HepG2 (cell line): ENCODE measurements around the gene BABAM2. TPM values are rescaled to one million over a fixed set of nuclear protein-coding genes. Genes with fewer than 3 reads are reported as not detected.
A peak's percentile ranks its signal among the peaks of the same experiment; 100 is the strongest.

ENCODE experiments used
- BHLHE40 ChIP-seq: IDR thresholded peaks from 2 replicates; pipeline ENCODE4 v1.6.1; 2011; ENCODE audit warnings: low read length, improper control_type of control experiment
- ERF ChIP-seq: IDR thresholded peaks from 2 replicates; pipeline ENCODE4 v1.6.1; 2018; ENCODE audit warnings: missing biosample characterization, missing genetic modification reagents
- ETV5 ChIP-seq: IDR thresholded peaks from 2 replicates; pipeline ENCODE4 v1.6.1; 2018; ENCODE audit warnings: missing biosample characterization, missing genetic modification reagents, inconsistent platforms, borderline replicate concordance
- IKZF5 ChIP-seq: IDR thresholded peaks from 2 replicates; pipeline ENCODE4 v1.6.1; 2018; ENCODE audit warnings: missing genetic modification reagents, mild to moderate bottlenecking, missing compliant biosample characterization
- KMT2B ChIP-seq: IDR thresholded peaks from 2 replicates; pipeline ENCODE4 v1.6.1; 2016; ENCODE audit warnings: missing genetic modification reagents, missing compliant biosample characterization
- MIER2 ChIP-seq: IDR thresholded peaks from 2 replicates; pipeline ENCODE4 v1.6.1; 2016; ENCODE audit warnings: missing biosample characterization, missing genetic modification reagents
- NR2F1 ChIP-seq, 2 experiments: fragments of 450-650 bp in 1 of 2; formaldehyde crosslinking in 1 of 2; IDR thresholded peaks; 2 replicates each; pipeline versions ENCODE4 v1.5.0 to v1.6.1; 2016 to 2020; ENCODE audit warnings: mild to moderate bottlenecking in 1 of 2, missing compliant biosample characterization in 1 of 2, missing genetic modification reagents in 1 of 2, moderate library complexity in 1 of 2
- RELA ChIP-seq: sonication (generic); formaldehyde crosslinking; IDR thresholded peaks from 2 replicates; pipeline ENCODE4 v1.4.0; 2020; ENCODE audit warnings: missing genetic modification reagents
- RFXAP ChIP-seq: sonication (generic); formaldehyde crosslinking; IDR thresholded peaks from 2 replicates; pipeline ENCODE4 v1.4.0; 2020; ENCODE audit warnings: missing genetic modification reagents, borderline replicate concordance
- SNAPC2 ChIP-seq: sonication (generic); formaldehyde crosslinking; IDR thresholded peaks from 2 replicates; pipeline ENCODE4 v1.8.1; 2022; ENCODE audit warnings: mild to moderate bottlenecking, missing genetic modification reagents
- TCF7L2 ChIP-seq: IDR thresholded peaks from 2 replicates; pipeline ENCODE4 v1.6.1; 2011; ENCODE audit warnings: mild to moderate bottlenecking, low read depth, low read length, moderate library complexity
- TRIM22 ChIP-seq: fragments of 450-650 bp; IDR thresholded peaks from 2 replicates; pipeline ENCODE4 v1.6.1; 2017
- ZBTB1 ChIP-seq: sonication (generic); formaldehyde crosslinking; IDR thresholded peaks from 2 replicates; pipeline ENCODE4 v1.4.0; 2020; ENCODE audit warnings: missing genetic modification reagents, borderline replicate concordance
- ZMYM2 ChIP-seq: sonication (generic); formaldehyde crosslinking; IDR thresholded peaks from 2 replicates; pipeline ENCODE4 v1.8.0; 2022; ENCODE audit warnings: mild to moderate bottlenecking, missing genetic modification reagents
- ZNF225 ChIP-seq: sonication (generic); formaldehyde crosslinking; IDR thresholded peaks from 2 replicates; pipeline ENCODE4 v1.4.0; 2020; ENCODE audit warnings: mild to moderate bottlenecking, missing genetic modification reagents
- ZNF331 ChIP-seq: sonication (generic); formaldehyde crosslinking; IDR thresholded peaks from 2 replicates; pipeline ENCODE4 v1.4.0; 2020; ENCODE audit warnings: missing genetic modification reagents
- ZNF407 ChIP-seq: sonication (generic); formaldehyde crosslinking; IDR thresholded peaks from one replicate; pipeline ENCODE4 v1.5.1; 2020; ENCODE audit warnings: mild to moderate bottlenecking, missing genetic modification reagents; ENCODE audit errors: not compliant biosample characterization
- ZNF484 ChIP-seq: sonication (generic); formaldehyde crosslinking; IDR thresholded peaks from 2 replicates; pipeline ENCODE4 v1.5.1; 2020; ENCODE audit warnings: mild to moderate bottlenecking, low read depth, missing genetic modification reagents, borderline replicate concordance
- ZNF557 ChIP-seq: sonication (generic); formaldehyde crosslinking; IDR thresholded peaks from 2 replicates; pipeline ENCODE4 v1.4.0; 2020; ENCODE audit warnings: missing genetic modification reagents
- ZSCAN22 ChIP-seq: sonication (generic); formaldehyde crosslinking; IDR thresholded peaks from 2 replicates; pipeline ENCODE4 v1.4.0; 2020; ENCODE audit warnings: mild to moderate bottlenecking, missing genetic modification reagents
- polyA plus RNA-seq, 8 experiments: library from polyadenylated mRNA; depleted of rRNA in 3 of 8; stranded (reverse) in 7 of 8; unstranded in 1 of 8; fragments of >200 nt; fragmentation: Illumina TruSeq in 4 of 8; extraction: Trizol in 4 of 8; gene quantifications; 2 replicates each; pipeline versions ENCODE4 v1.2.1 to v1.2.3, GENCODE V29; 2011 to 2016; ENCODE audit warnings: low read depth in 4 of 8, missing spikeins in 1 of 8, mixed read lengths in 1 of 8; ENCODE audit not compliant: insufficient read depth in 1 of 8
- total RNA-seq, 5 experiments: library from RNA; depleted of rRNA; stranded (reverse); fragments of >200 nt; fragmentation: Illumina TruSeq; extraction: Trizol; gene quantifications; 2 replicates each; pipeline ENCODE4 v1.2.3, GENCODE V29; 2016; ENCODE audit warnings: low read depth in 1 of 5

BABAM2 gene
- total and polyA plus RNA-seq, 2 of the 13 experiments (the other 11 are each of a cell fraction or from before 2014, with no cell fraction given): 24.9 to 28.0 TPM

- TF ChIP-seq ZNF407 (CRISPR knock-in tag) (no peak), ERF (CRISPR knock-in tag) (0 out of 2 replicates have a peak, but pooled peaks have one; percentile 57), TRIM22 (no peak), ZSCAN22 (no peak), BHLHE40 (peak; percentile 71), IKZF5 (CRISPR knock-in tag) (no peak), ZNF225 (CRISPR knock-in tag) (0 out of 2 replicates have a peak, but pooled peaks have one; percentile 19), RELA (CRISPR knock-in tag) (no peak), ZNF557 (CRISPR knock-in tag) (no peak), RFXAP (CRISPR knock-in tag) (0 out of 2 replicates have a peak, but pooled peaks have one; percentile 35), ETV5 (CRISPR knock-in tag) (peak; percentile 29; the same call in 1 of the 2 replicates), NR2F1 (CRISPR knock-in tag; IDR thresholded peaks at IDR 0.05) (peak; percentile 15 to 26; a peak in 2 of 4 replicates), ZBTB1 (CRISPR knock-in tag) (no peak), ZMYM2 (CRISPR knock-in tag) (no peak), MIER2 (no peak), TCF7L2 (no peak), ZNF484 (CRISPR knock-in tag) (no peak), KMT2B (CRISPR knock-in tag) (no peak), SNAPC2 (CRISPR knock-in tag) (no peak), ZNF331 (peak; percentile 59; the same call in 1 of the 2 replicates)
Observed at GRCh38 chr2:28359222-28360057, 468.9 kb downstream of the BABAM2 start (continued).
